Left cardiac atrium (tissue), 4 donors: ENCODE measurements around the gene C12orf54. TPM values are rescaled to one million over a fixed set of nuclear protein-coding genes. Genes with fewer than 3 reads are reported as not detected.
"Not testable (repeated sequence)": the region's sequence is repeated elsewhere in the genome, so short reads cannot be mapped to it uniquely, and the experiment has no call there.

Source experiments
- ATAC-seq, 2 donors: fragments of 200-7000 bp; cut with Tn5 transposase; one replicate each; pipeline ENCODE4 v1.9.1; 2020; ENCODE audit warnings: mild to moderate bottlenecking in 2 of 2, moderate library complexity in 2 of 2
- DNase-seq: peaks from one replicate; pipeline ENCODE4 v3.0.0-alpha.2; 2020
- intact Hi-C, 2 donors: fragments of 100-400 bp; cut with DNase I; formaldehyde crosslinking; loops; one replicate each; pipeline versions ENCODE4 v1.14.1 to v1.15.1; 2022 to 2023
- long read RNA-seq: library from polyadenylated mRNA; unstranded; transcript quantifications from one replicate; pipeline ENCODE4 v2.0.0, GENCODE V29; 2021
- total RNA-seq, 2 donors: library from RNA; stranded (reverse); fragmentation: NEBNext Ultra II Directional; extraction: Animal tissue kit (Norgen Biotek cat#: 25700); gene quantifications; one replicate each; pipeline ENCODE4 v1.2.1, GENCODE V29; 2021
- donor health status: DM: no; HTN: yes; CAD: no.
- donor health status: DM: no; HTN: yes; CAD: no; lungs with severe emphysema.
- donor health status: DM: yes; HTN: yes; CAD: no.
- donor health status: Dilated cardiomyopathy.

The C12orf54 gene
- total RNA-seq: not detected
- long read RNA-seq: 0 reads

DNA sequence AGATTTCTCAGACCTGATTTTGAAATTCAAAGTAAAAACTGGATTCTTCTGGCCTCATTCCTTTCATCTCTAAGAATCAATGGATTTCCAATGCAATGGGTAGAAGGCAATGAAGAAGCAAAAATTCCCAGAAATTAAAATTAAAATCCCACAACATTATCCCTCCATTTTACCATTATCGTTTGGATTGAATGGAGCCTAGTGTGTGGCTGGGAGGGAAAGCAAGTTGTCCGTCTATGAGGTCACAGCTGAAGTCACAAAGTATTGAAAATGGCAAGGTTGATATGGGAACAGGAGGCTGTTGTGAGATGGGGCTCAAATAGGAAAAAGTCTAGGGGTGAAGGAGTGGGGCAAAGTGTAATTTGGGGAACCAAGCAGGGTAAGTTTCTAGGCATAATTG, at the start of gene C12orf54:
C12orf54 (plus strand) TSS at position 301 of the 400 bp plus-strand sequence. CDS start 799 bp downstream, outside the sequence.
- intact Hi-C loops: no loop called here
- DNase-seq (no peak), ATAC-seq (no peak)

DNA sequence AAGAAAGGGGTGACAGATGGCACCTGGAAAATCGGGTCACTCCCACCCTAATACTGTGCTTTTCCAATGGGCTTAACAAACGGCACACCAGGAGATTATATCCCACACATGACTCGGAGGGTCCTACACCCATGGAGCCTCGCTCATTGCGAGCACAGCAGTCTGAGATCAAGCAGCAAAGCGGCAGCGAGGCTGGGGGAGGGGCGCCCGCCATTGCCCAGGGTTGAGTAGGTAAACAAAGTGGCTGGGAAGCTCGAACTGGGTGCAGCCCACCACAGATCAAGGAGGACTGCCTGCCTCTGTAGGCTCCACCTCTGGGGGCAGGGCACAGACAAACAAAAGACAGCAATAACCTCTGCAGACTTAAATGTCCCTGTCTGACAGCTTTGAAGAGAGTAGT, 48.3 kb upstream of the C12orf54 start:
- intact Hi-C loops, DNase-seq, ATAC-seq: not testable (repeated sequence)

DNA sequence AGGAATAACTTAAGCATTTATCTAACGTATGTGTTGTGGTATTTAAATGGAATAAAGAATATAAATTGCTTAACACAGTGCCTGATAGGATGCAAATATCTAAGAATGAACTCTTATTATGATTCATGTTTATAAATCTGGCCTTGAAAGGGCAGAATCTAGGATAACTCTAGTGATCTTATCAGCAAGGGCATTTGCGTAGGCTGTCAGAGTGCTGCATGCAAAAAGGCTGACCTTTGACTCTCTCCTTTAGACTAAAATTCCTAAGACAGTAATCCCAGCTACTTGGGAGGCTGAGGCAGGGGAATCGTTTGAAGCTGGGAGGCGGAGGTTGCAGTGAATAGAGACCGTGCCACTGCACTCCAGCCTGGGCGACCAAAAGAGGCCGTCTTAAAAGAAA, 41.2 kb upstream of the C12orf54 start:
- no peak for DNase-seq
- peak in 1 of 2 donors; percentile 24 for ATAC-seq
- intact Hi-C loops: no loop called here

DNA sequence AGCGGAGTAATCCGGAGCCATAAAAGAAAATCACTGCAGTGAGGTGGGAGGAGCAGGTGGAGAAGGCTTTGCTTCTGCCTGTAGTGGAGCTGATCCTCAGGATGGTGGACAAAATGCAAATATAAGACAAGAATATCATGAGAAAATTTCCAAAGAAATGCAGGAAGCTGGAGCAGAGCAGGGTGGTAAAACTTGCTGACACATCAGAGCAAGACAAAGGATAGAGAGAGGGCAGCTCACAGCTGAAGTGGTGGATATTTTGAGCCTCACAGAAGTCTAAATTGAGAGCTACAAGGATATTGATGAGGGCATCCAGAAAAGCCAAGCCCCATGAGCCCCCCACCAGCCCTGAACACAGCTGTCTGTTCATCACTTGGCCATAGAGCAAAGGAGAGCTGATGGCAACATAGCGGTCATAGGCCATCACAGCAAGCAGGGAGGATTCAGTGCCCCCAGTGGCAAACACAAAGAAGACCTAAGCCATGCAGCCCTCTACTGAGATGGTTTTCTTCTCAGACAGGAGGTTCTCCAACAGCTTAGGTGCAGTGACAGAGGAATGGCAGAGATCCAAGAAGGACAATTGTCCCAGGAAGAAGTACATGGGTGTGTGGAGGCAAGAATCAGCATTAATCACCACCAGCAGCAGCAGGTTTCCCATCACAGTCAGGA, 40.0 kb upstream of the C12orf54 start:
- DNase-seq (no peak), ATAC-seq (no peak)
- intact Hi-C loops: no loop called here

DNA sequence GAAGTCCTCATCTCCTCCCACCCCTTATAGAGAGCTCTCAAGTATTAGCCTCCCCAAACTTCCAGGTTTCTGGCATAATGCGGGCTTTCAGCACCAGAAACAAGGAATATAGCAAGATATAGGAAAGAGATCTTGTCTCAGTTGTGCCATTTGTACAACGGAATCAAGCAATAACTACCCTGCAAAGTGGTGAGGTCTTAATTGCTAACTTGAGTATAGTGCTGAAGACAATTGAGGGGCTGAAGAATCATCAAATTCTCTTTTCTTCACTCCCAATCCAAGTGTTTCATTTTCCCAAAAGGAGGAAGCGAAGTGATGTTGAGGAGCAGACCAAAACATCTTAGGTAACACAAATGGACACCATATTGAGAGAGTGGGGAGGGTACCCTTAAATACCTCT, 36.8 kb upstream of the C12orf54 start:
- no peak for ATAC-seq
- no peak for DNase-seq
- intact Hi-C loops: no loop called here

DNA sequence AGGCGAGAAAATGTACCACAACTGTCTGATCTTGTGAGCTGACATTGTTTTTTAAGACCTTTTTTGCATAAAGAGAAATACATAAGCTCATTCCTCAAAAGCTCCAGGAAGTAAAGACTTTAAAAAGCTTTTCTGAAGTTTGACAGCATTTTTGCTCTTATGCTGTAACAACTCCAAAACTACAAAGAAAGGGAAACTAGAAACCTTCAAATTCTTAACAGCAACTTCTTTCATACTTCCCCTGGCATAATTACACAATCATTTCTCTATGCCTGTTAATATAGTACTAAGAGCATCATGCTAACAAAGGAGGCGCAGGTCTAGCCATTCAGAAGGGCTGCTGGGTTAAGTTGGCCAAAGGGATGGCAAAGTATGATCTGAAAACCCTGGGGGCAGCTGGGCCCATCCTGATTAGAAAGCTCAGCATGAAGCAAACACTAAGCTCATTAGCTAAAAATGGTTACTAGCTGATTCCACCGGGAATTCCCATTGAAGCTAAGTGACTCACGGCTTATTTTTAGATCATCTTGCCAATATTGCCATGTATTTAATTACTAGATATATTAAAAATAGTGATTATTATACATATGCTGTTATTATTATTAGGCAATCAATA, 36.0 kb upstream of the C12orf54 start:
- intact Hi-C loops: no loop called here
- ATAC-seq (peak; percentile 22 to 50), DNase-seq (no peak)

DNA sequence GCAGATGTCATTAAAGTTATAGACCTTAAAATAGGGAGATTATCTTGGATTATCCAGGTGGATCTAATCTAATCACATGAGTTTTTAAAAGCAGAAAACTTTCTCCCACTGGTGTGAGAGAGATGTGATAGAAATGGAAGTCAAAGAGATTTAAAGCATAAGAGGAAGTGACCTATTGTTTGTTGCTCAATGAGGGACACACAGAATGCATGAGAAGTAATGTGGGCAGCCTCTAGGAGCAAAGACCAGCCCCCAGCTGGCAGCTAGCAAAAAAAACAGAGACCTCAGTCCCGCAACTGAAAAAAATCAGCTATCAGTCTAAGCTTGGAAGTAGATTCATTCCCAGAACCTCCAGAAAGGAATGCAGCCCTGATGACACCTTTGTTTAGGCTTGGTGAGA, 34.5 kb upstream of the C12orf54 start:
- intact Hi-C loops: no loop called here

DNA sequence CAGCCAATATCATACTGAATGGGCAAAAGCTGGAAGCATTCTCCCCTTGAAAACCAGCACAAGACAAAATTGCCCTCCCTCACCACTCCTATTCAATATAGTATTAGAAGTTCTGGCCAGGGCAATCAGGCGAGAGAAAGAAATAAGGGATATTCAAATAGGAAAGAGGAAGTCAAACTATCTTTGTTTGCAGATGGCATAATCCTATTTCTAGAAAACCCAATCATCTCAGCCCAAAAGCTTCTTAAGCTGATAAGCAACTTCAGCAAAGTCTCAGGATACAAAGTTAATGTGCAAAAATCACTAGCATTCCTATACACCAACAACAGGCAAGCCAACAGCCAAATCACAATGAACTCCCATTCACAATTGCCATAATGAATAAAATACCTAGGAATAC, 30.9 kb upstream of the C12orf54 start:
- DNase-seq: no peak
- no peak for ATAC-seq
- intact Hi-C loops: no loop called here

More for the DNA sequence above, 34.5 kb upstream of the C12orf54 start:
- DNase-seq (no peak), ATAC-seq (no peak)

DNA sequence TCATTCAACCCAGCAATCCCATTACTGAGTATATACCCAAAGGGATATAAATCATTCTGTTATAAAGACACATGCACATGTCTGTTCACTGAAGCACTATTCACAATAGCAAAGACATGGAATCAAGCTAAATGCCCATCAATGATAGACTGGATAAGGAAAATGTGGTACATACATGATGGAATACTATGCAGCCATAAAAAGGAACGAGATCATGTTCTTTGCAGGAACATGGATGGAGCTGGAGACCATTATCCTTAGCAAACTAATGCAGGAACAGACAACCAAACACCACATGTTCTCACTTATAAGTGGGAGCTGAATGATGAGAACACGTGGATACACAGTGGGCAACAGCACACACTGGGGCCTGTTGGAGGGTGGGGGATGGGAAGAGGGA, 29.3 kb upstream of the C12orf54 start:
- DNase-seq, ATAC-seq, intact Hi-C loops: not testable (repeated sequence)

DNA sequence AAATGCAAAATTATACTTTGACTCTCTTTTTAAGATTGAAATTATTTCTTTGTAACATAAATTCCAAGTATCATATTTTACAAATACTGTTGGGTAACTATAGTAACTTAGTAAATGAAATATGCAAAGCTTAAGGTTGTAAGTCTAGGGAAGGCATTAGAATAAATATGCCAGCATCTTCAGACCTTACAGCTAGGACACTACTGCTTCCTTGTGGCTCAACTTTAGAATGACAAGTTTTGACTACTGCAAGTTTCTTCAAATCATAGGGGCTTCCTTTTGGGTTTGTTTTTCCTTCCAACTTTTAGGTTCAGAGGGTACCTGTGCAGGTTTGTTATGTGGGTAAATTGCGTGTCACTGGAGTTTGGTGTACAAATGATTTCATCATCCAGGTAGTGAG, 27.6 kb upstream of the C12orf54 start:
- no peak for DNase-seq
- intact Hi-C loops: no loop called here
- ATAC-seq: peak in 1 of 2 donors; percentile 49

DNA sequence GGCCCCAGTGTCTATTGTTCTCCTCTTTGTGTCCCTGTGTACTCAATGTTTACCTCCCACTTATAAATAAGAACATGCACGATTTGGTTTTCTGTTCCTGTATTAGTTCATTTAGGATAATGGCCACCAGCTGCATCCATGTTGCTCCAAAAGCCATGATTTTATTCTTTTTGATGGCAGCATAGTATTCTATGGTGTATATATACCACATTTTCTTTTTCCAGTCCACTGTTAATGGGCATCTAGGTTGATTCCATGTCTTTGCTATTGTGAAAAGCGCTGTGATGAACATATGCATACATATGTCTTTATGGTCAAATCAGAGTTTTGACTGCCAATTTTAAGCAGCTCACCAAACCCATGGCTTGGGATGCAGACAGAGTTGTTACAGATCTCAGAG, 27.2 kb upstream of the C12orf54 start:
- intact Hi-C loops: no loop called here
- ATAC-seq (no peak), DNase-seq (no peak)

DNA sequence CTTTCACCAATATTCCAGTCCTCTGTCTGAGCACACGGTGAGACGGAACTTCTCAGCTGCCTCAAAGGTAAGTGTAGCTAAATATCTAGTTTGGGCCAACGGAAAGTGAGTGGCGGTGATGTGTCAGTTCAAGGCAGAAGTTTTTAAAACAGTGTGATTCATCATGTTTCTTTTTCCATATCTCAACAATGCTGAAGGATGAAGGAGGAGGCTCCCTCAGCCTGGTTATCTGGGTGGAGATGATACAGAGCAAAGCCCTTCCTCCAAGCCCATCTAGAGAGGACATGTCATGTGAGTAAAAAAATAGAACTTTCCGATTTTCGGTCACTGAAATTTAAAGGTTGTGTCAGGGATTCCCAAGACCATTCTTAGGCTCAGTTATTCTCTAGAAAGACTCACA, 23.0 kb upstream of the C12orf54 start:
- intact Hi-C loops: no loop called here
- ATAC-seq (peak in 1 of 2 donors; percentile 80), DNase-seq (no peak)

DNA sequence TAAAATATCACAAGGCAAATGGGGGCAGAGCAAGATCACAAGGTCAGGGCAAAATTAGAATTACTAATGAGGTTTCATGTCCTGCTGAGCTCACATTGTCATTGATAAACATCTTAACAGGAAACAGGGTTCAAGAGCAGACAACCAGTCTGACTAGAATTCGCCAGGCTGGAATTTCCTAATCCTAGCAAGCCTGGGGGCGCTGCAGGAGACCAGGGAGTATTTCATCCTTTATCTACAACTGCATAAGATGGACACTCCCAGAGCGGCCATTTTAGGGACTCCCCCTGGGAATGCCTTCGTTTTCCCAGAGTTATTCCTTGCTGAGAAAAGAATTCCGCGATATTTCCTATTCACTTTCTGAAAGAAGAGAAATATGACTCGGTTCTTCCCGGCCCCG, 13.3 kb upstream of the C12orf54 start:
- DNase-seq, ATAC-seq, intact Hi-C loops: not testable (repeated sequence)

DNA sequence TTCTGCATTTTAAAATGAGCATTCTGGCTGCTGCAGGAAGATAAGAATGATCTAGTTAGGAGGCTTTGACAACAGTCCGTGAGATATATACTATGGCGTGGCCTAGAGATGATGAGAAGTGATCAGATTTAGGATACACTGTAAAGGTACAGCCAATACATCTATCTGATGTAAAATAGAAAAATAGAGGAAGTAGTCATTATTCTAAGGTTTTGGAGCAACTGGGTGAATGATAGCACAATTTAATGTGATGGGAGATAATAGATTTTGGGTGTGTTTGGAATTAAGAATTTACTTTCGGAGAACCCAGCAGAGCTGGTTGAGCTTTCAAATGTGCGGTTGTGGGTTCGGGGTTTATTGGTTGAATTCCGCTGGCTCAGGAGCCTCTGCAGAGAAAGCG, 10.0 kb upstream of the C12orf54 start, which contains the start of gene ANP32D:
ANP32D (plus strand) TSS at position 301 of the 400 bp plus-strand sequence. CDS start 106 bp downstream, outside the sequence.
- intact Hi-C loops: no loop called here
- ATAC-seq: no peak
- no peak for DNase-seq

DNA sequence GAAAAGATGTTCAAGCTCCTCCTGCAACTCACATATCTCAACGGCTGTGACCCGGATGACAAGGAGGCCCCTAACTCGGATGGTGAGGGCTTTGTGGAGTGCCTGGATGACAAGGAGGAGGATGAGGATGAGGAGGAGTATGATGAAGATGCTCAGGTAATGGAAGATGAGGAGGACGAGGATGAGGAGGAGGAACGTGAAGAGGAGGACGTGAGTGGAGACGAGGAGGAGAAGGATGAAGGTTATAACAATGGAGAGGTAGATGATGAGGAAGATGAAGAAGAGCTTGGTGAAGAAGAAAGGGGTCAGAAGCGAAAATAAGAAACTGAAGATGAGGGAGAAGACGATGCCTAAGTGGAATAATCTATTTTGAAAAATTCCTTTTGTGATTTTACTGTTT, 9.2 kb upstream of the C12orf54 start:
- intact Hi-C loops: no loop called here
- ATAC-seq: no peak
- no peak for DNase-seq

DNA sequence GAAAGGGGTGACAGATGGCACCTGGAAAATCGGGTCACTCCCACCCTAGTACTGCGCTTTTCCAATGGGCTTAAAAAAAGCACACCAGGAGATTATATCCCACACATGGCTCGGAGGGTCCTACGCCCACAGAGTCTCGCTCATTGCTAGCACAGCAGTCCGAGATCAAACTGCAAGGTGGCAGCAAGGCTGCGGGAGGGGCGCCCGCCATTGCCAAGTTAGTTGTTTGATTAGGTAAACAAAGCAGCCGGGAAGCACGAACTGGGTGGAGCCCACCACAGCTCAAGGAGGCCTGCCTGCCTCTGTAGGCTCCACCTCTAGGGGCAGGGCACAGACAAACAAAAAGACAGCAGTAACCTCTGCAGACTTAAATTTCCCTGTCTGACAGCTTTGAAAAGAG, 7.8 kb upstream of the C12orf54 start:
- DNase-seq, ATAC-seq, intact Hi-C loops: not testable (repeated sequence)

DNA sequence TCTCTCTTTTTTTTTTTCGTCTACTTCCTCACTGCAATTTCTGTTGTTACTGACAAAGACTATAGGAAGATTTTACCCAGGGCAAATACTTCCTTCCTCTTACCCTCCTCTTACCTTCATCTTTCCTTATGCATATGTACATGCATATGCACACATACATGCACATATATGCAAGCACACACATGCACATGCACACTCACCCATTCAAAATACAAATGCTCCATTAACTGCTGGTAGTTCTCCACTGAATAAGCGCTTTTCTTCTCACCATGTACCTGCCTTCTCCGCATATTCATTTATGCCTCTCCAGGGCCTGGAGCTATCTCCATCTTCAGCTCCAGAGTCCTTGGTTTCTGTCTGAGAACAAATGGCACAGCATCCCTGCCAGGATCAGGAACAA, 632 bp downstream of the C12orf54 start:
- ATAC-seq: no peak
- intact Hi-C loops: no loop called here
- DNase-seq: no peak

DNA sequence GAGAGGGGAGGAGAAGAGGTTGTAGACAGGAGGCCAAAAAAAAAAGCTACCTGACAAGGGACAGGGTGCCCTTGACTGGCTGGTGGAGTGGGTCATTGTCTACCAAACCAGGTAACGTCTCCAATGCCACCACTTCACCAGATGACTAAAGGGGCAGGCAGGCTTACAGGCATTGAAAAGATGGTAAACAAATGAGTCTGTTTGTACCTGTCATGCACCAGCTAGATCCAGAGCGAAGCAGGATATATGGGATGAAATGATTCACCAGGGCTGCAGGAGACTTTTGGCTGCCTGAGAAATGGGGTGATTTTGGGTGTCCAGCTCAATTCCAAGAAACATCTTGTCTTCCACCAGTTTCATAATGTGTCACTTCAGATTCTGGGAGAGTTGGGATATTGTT, 4.0 kb downstream of the C12orf54 start:
- no peak for DNase-seq
- intact Hi-C loops: no loop called here
- no peak for ATAC-seq

DNA sequence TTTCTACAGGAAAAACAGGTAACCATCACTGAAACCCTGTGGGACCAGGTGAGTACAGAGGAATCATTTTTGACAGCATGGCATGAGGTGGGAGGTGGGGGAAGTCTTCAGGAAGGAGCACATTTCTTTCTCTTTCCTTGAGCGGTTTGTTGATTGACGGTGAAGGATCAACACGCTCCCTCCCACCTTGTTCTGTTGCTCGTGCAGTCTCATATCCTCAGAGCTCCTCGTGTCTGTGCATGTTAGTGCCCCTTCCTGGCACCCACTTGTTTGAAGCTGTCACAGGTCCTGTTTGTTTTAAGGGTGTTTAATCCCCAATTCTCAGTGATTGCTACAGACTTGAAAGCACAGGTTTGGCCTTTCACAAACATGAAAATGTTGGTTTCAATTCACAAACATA, 4.4 kb downstream of the C12orf54 start:
- no peak for DNase-seq
- intact Hi-C loops: no loop called here

DNA sequence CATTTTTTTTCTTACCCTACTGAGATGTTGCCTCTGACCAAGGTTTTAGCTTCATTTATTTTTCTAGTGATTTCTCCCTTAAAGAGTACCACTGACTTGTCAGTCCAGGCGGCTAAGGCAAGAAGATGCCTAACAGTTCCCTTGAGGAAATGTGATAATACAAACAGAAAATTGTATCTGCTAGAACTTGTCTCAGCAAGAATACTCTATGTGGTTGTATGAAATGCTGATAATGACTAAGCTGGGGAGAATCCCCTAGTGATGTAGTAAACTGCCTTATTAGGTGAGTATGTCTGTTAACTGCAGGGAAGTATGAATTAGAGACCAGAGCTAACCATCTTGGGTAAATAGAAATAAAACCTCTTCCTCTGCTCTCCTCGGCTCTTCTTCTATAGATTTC, 6.7 kb downstream of the C12orf54 start:
- ATAC-seq (no peak), DNase-seq (no peak)
- intact Hi-C loops: no loop called here

More for the DNA sequence above, 4.4 kb downstream of the C12orf54 start:
- ATAC-seq: no peak

DNA sequence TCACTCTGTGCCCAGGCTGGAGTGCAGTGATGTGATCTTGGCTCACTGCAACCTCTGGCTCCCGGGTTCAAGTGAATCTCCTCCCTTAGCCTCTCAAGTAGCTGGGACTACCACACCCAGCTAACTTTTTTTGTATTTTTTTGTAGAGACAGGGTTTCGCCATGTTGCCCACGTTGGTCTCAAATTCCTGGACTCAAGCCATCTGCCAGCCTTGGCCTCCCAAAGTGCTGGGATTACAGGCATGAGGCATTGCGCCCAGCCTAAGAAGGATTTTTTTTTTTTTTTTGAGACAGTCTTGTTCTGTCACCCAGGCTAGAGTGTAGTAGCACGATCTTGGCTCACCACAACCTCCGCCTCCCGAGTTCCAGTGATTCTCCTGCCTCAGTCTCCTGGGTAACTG, 7.2 kb downstream of the C12orf54 start:
- DNase-seq, intact Hi-C loops, ATAC-seq: not testable (repeated sequence)
